HG03039 (cell line): ENCODE measurements around the gene IRX4.
"Not testable (repeated sequence)": the region's sequence is repeated elsewhere in the genome, so short reads cannot be mapped to it uniquely, and the experiment has no call there.

Experiments
- ATAC-seq: cut with Tn5 transposase; IDR thresholded peaks from one replicate; pipeline ENCODE4 v1.9.1; 2021; ENCODE audit warnings: mild to moderate bottlenecking, moderate library complexity; ENCODE audit not compliant: unreplicated experiment

IRX4 gene

GRCh38 chr5:1860949-1861348 lies 21.8 kb downstream of the IRX4 start:
- ATAC-seq = no peak

- ATAC-seq = no peak
Measured at GRCh38 chr5:1860021-1860610, 22.6 kb downstream of the IRX4 start.

GRCh38 chr5:1859099-1859498 lies 23.6 kb downstream of the IRX4 start:
- ATAC-seq = no peak

GRCh38 chr5:1858436-1858835 lies 24.3 kb downstream of the IRX4 start:
- ATAC-seq = no peak

GRCh38 chr5:1857256-1857600 lies 25.5 kb downstream of the IRX4 start:
- no peak for ATAC-seq

GRCh38 chr5:1856596-1857255 lies 26.0 kb downstream of the IRX4 start:
- no peak for ATAC-seq

- ATAC-seq = no peak
Measured at GRCh38 chr5:1855596-1855995, 27.1 kb downstream of the IRX4 start.

GRCh38 chr5:1855075-1855474 lies 27.6 kb downstream of the IRX4 start:
- no peak for ATAC-seq

- no peak for ATAC-seq
Measured at GRCh38 chr5:1853531-1853930, 29.2 kb downstream of the IRX4 start.

- no peak for ATAC-seq
Measured at GRCh38 chr5:1852324-1852947, 30.3 kb downstream of the IRX4 start.

- no peak for ATAC-seq
Measured at GRCh38 chr5:1851290-1851934, 31.3 kb downstream of the IRX4 start.

GRCh38 chr5:1850324-1851154 lies 32.2 kb downstream of the IRX4 start:
- ATAC-seq = no peak

GRCh38 chr5:1847611-1848010 lies 35.1 kb downstream of the IRX4 start:
- no peak for ATAC-seq

GRCh38 chr5:1847056-1847455 lies 35.7 kb downstream of the IRX4 start:
- ATAC-seq = no peak

GRCh38 chr5:1846583-1846982 lies 36.1 kb downstream of the IRX4 start:
- ATAC-seq = no peak

- ATAC-seq = no peak
Measured at GRCh38 chr5:1845696-1846095, 37.0 kb downstream of the IRX4 start.

- ATAC-seq = no peak
Measured at GRCh38 chr5:1844708-1845436, 37.9 kb downstream of the IRX4 start.

- ATAC-seq = not testable (repeated sequence)
Measured at GRCh38 chr5:1843761-1844160, 39.0 kb downstream of the IRX4 start.

- no peak for ATAC-seq
Measured at GRCh38 chr5:1842004-1842819, 40.5 kb downstream of the IRX4 start.
